PFSK-1 (cell line): Measurements from ENCODE around the gene WDR59.

Experiments
- FOXP2 ChIP-seq: optimal IDR thresholded peaks from 2 replicates; pipeline ENCODE3; 2011; ENCODE audit warnings: borderline replicate concordance, control low read depth, inconsistent platforms; ENCODE audit not compliant: insufficient read depth; ENCODE audit errors: extremely low read length, extremely low read depth
- POLR2AphosphoS5 ChIP-seq: IDR thresholded peaks from 2 replicates; pipeline ENCODE4 v1.6.1; 2012; ENCODE audit warnings: low read depth, mild to moderate bottlenecking, control low read depth, low read length, moderate library complexity
- SIN3A ChIP-seq: IDR thresholded peaks from 2 replicates; pipeline ENCODE4 v1.6.1; 2012; ENCODE audit warnings: mild to moderate bottlenecking, low read length, moderate library complexity, borderline replicate concordance; ENCODE audit not compliant: insufficient read depth
- TAF1 ChIP-seq: IDR thresholded peaks from 2 replicates; pipeline ENCODE4 v1.6.1; 2012; ENCODE audit warnings: low read length, control low read depth, borderline replicate concordance; ENCODE audit not compliant: insufficient read depth
- TF ChIP-seq, protein P1 (sequence below), 2 experiments: IDR thresholded peaks; 2 replicates each; pipeline versions ENCODE4 v1.6.1 to v1.8.0; 2011 to 2012; ENCODE audit warnings: low read depth in 2 of 2, low read length in 2 of 2, control low read depth in 1 of 2, inconsistent platforms in 1 of 2, mild to moderate bottlenecking in 1 of 2, moderate library complexity in 1 of 2; ENCODE audit not compliant: insufficient read depth in 1 of 2

DNA sequence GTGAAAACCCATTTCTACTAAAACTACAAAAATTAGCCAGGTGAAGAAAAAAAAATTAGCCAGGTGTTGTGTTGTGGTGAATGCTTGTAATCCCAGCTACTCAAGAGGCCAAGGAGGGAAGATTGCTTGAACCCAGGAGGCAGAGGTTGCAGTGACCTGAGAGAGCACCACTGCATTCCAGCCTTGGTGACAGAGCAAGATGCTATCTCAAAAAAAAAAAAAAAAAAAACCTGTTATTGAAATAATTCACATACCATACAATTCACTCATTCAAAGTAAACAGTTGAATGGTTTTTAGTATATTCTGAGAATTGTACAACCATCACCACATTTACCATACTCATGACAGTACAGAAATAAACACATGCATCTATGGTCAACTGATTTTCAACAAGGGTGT is 44.9 kb upstream of the WDR59 start:
- no peak for TF ChIP-seq POLR2AphosphoS5
- TF ChIP-seq, protein P1, sequence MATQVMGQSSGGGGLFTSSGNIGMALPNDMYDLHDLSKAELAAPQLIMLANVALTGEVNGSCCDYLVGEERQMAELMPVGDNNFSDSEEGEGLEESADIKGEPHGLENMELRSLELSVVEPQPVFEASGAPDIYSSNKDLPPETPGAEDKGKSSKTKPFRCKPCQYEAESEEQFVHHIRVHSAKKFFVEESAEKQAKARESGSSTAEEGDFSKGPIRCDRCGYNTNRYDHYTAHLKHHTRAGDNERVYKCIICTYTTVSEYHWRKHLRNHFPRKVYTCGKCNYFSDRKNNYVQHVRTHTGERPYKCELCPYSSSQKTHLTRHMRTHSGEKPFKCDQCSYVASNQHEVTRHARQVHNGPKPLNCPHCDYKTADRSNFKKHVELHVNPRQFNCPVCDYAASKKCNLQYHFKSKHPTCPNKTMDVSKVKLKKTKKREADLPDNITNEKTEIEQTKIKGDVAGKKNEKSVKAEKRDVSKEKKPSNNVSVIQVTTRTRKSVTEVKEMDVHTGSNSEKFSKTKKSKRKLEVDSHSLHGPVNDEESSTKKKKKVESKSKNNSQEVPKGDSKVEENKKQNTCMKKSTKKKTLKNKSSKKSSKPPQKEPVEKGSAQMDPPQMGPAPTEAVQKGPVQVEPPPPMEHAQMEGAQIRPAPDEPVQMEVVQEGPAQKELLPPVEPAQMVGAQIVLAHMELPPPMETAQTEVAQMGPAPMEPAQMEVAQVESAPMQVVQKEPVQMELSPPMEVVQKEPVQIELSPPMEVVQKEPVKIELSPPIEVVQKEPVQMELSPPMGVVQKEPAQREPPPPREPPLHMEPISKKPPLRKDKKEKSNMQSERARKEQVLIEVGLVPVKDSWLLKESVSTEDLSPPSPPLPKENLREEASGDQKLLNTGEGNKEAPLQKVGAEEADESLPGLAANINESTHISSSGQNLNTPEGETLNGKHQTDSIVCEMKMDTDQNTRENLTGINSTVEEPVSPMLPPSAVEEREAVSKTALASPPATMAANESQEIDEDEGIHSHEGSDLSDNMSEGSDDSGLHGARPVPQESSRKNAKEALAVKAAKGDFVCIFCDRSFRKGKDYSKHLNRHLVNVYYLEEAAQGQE (IDR thresholded peaks at IDR 0.05; ENCODE audit: insufficient read depth in 1 of 2, low read depth in 2 of 2, low read length in 2 of 2): no peak
- TF ChIP-seq FOXP2: no peak
- no peak for TF ChIP-seq SIN3A
- no peak for TF ChIP-seq TAF1
